ENCODE measurements around the gene MRPL49. TPM values are rescaled to one million over a fixed set of nuclear protein-coding genes. Genes with fewer than 3 reads are reported as not detected.

Gene MRPL49
- total RNA-seq, 1 donor from 2014 or later: 43.5 TPM

GRCh38 chr11:65110354-65110861 is 11.7 kb upstream of the MRPL49 start:
- no peaks in the 10 kb centered on the region for H3K27me3 ChIP-seq
- peaks cover 37% of the 10 kb centered on the region for H3K4me1 ChIP-seq
- H3K36me3 ChIP-seq: peaks cover 0 to 12% of the 10 kb centered on the region in 2 donors
- H3K9me3 ChIP-seq: no peaks in the 10 kb centered on the region
- peak; percentile 37 to 48 for TF ChIP-seq POLR2AphosphoS5 (IDR thresholded peaks at IDR 0.05; ENCODE audit: insufficient read depth in 1 of 2, low read depth in 1 of 2)
- TF ChIP-seq, protein P1, sequence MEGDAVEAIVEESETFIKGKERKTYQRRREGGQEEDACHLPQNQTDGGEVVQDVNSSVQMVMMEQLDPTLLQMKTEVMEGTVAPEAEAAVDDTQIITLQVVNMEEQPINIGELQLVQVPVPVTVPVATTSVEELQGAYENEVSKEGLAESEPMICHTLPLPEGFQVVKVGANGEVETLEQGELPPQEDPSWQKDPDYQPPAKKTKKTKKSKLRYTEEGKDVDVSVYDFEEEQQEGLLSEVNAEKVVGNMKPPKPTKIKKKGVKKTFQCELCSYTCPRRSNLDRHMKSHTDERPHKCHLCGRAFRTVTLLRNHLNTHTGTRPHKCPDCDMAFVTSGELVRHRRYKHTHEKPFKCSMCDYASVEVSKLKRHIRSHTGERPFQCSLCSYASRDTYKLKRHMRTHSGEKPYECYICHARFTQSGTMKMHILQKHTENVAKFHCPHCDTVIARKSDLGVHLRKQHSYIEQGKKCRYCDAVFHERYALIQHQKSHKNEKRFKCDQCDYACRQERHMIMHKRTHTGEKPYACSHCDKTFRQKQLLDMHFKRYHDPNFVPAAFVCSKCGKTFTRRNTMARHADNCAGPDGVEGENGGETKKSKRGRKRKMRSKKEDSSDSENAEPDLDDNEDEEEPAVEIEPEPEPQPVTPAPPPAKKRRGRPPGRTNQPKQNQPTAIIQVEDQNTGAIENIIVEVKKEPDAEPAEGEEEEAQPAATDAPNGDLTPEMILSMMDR (IDR thresholded peaks at IDR 0.05): peak; percentile 96 to 99 (median 97)
- TF ChIP-seq POLR2A (IDR thresholded peaks at IDR 0.05): no peak
- DNase-seq (ENCODE audit: extremely low spot score in 2 of 2): no peak
- H3K27ac ChIP-seq: peak overlapping the region; percentile 43
- peak overlapping the region in 1 of 2 donors; percentile 5 for H3K4me3 ChIP-seq
- intact Hi-C loops (cut with DNase I): no loop called here

DNA sequence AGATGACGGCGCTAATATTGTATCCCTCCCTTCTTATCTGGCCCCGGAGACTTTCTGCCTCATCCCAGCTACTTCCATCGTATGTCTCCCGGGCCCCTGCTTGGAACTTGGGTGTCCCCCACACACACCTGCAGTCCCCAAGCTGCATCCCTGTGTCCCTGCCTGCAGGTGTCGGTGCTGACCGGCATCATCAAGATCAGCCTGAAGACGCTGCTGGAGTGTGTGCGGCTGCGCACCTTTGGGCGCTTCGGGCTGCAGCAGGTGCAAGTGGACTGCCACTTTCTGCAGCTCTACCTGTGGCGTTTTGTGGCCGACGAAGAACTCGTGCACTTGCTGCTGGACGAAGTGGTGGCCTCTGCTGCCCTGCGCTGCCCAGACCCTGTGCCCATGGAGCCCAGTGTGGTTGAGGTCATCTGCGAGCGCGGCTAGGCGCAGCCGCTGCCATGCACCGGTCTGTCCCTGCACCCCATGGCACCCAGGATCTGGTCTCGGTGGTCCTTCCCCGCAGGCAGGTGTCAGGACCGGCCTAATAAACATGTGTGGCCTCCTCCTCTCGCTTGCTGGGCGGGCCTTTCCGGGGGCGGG is 10.9 kb upstream of the MRPL49 start:
- TF ChIP-seq, protein P1 (IDR thresholded peaks at IDR 0.05): no peak
- TF ChIP-seq POLR2AphosphoS5 (IDR thresholded peaks at IDR 0.05; ENCODE audit: insufficient read depth in 1 of 2, low read depth in 1 of 2) (no peak), POLR2A (IDR thresholded peaks at IDR 0.05) (no peak)
- H3K36me3 ChIP-seq: peaks cover 0 to 18% of the 10 kb centered on the region in 2 donors
- peak overlapping the region in 1 of 2 donors; percentile 50 for H3K4me3 ChIP-seq
- H3K27me3 ChIP-seq: no peaks in the 10 kb centered on the region
- H3K9me3 ChIP-seq: no peaks in the 10 kb centered on the region
- H3K27ac ChIP-seq: peak overlapping the region; percentile 43
- no peak for DNase-seq (ENCODE audit: extremely low spot score in 2 of 2)
- intact Hi-C loops (cut with DNase I): no loop called here
- peaks cover 44% of the 10 kb centered on the region for H3K4me1 ChIP-seq

DNA sequence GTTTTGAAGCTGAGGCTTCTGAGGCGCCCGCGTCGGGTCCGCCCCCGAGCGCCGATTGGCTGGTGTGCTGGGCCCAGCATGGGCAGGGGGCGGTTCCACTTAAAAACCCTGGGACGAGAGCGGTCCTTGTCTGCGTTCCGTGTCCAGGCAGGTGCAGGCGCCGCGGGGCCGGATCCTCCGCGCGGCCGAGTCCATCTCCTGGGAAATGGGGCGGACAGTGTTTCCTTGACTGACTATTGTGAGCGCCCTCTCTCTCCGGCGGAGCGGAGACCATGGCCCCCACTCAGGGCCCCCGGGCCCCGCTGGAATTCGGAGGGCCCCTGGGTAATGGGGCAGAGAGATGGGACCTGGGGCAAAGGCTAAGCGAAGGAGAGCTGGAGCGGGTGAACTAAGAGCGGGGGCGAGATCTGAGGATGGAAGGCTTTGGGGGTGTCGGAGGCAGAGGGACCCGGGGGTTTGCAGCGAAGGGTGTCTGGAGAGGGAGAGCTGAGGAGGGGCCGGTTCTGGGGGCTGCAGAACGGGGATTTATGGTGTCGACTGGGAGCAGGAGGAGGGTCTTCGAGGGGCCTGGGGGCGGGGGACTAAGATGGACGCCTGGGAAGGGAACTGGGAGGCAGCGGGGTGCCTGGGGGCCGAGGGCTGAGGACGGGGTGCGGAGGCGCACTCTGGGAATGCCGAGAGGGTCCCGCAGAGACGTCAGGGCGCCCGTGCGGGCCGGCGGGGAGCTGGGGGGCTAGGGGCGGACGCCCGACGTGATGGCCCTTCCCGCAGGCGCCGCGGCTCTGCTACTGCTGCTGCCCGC is 10.2 kb upstream of the MRPL49 start, which contains the start of gene TM7SF2:
Gene TM7SF2, plus strand, starts transcription at position 129 of the 802 bp plus-strand sequence. Its CDS starts 144 bp downstream, at position 273.
- peak within 1 kb of the TSS; percentile 43 for H3K27ac ChIP-seq
- intact Hi-C loops (cut with DNase I): no loop called here
- peaks cover 51% of the 10 kb centered on the region for H3K4me1 ChIP-seq
- TF ChIP-seq POLR2AphosphoS5 (IDR thresholded peaks at IDR 0.05; ENCODE audit: insufficient read depth in 1 of 2, low read depth in 1 of 2) (peak; percentile 64 to 84), POLR2A (IDR thresholded peaks at IDR 0.05) (peak in 1 of 2 donors; percentile 27)
- TF ChIP-seq, protein P1 (IDR thresholded peaks at IDR 0.05): no peak
- no peaks in the 10 kb centered on the region for H3K9me3 ChIP-seq
- peak in 1 of 2 donors; percentile 94 for DNase-seq (ENCODE audit: extremely low spot score in 2 of 2)
- H3K4me3 ChIP-seq: peak within 1 kb of the TSS; percentile 50 to 53
- no peaks in the 10 kb centered on the region for H3K27me3 ChIP-seq
- H3K36me3 ChIP-seq: peaks cover 0 to 20% of the 10 kb centered on the region in 2 donors

GRCh38 chr11:65112546-65113360 is 9.4 kb upstream of the MRPL49 start:
- DNase-seq (ENCODE audit: extremely low spot score in 2 of 2): no peak
- H3K27ac ChIP-seq: peak overlapping the region; percentile 27
- H3K36me3 ChIP-seq: peaks cover 0 to 17% of the 10 kb centered on the region in 2 donors
- intact Hi-C loops (cut with DNase I): no loop called here
- peaks cover 55% of the 10 kb centered on the region for H3K4me1 ChIP-seq
- H3K9me3 ChIP-seq: no peaks in the 10 kb centered on the region
- H3K27me3 ChIP-seq: no peaks in the 10 kb centered on the region
- peak overlapping the region; percentile 50 to 53 for H3K4me3 ChIP-seq
- TF ChIP-seq, protein P1 (IDR thresholded peaks at IDR 0.05): peak; percentile 44 to 65 (median 48)
- TF ChIP-seq POLR2AphosphoS5 (IDR thresholded peaks at IDR 0.05; ENCODE audit: insufficient read depth in 1 of 2, low read depth in 1 of 2): no peak

All from vagina (tissue), 2 donors.